IPS DF 4.7 (cell line): ENCODE data around the gene HCCS.
"Not testable (repeated sequence)": the region's sequence is repeated elsewhere in the genome, so short reads cannot be mapped to it uniquely, and the experiment has no call there.

Source experiments
- DNase-seq: peaks from one replicate; pipeline ENCODE4 v3.0.0-alpha.2; 2013; ENCODE audit warnings: low spot score; ENCODE audit errors: extremely low read depth

Gene HCCS

GRCh38 chrX:11123087-11123486, 12.0 kb downstream of the HCCS start:
- not testable (repeated sequence) for DNase-seq

- DNase-seq: no peak
These were observed 13.0 kb downstream of the HCCS start for GRCh38 chrX:11124112-11124511.

GRCh38 chrX:11125060-11125459, 13.9 kb downstream of the HCCS start:
- DNase-seq: no peak

GRCh38 chrX:11129534-11130105, 18.5 kb downstream of the HCCS start:
- no peak for DNase-seq

GRCh38 chrX:11130136-11130535, 19.0 kb downstream of the HCCS start:
- no peak for DNase-seq

- DNase-seq: no peak
These were observed 20.0 kb downstream of the HCCS start for GRCh38 chrX:11131146-11131545.

GRCh38 chrX:11135564-11136185, 24.5 kb downstream of the HCCS start:
- no peak for DNase-seq

- no peak for DNase-seq
These were observed 26.5 kb downstream of the HCCS start for GRCh38 chrX:11137543-11138139.

GRCh38 chrX:11138498-11139390, 27.6 kb downstream of the HCCS start:
- DNase-seq: no peak

GRCh38 chrX:11143931-11144678, 33.0 kb downstream of the HCCS start:
- no peak for DNase-seq

- DNase-seq: no peak
These were observed 35.3 kb downstream of the HCCS start for GRCh38 chrX:11146411-11146810.

GRCh38 chrX:11148401-11148800, 37.3 kb downstream of the HCCS start:
- no peak for DNase-seq

GRCh38 chrX:11151799-11152559, 40.8 kb downstream of the HCCS start:
- DNase-seq: no peak

GRCh38 chrX:11159149-11159548, 48.0 kb downstream of the HCCS start:
- DNase-seq: no peak

GRCh38 chrX:11164433-11164832, 53.3 kb downstream of the HCCS start:
- no peak for DNase-seq

- no peak for DNase-seq
These were observed 60.8 kb downstream of the HCCS start for GRCh38 chrX:11171956-11172355.

GRCh38 chrX:11172415-11172814, 61.3 kb downstream of the HCCS start:
- DNase-seq: no peak
